NT2/D1 (cell line): Measurements from ENCODE around the gene TSPEAR.

Source experiments
- SUZ12 ChIP-seq: IDR thresholded peaks from 2 replicates; pipeline ENCODE4 v1.6.1; 2011; ENCODE audit not compliant: insufficient read length, insufficient read depth; ENCODE audit errors: extremely low read depth
- YY1 ChIP-seq: IDR thresholded peaks from 2 replicates; pipeline ENCODE4 v1.6.1; 2011; ENCODE audit not compliant: insufficient read length, insufficient read depth
- ZNF274 ChIP-seq: IDR thresholded peaks from 2 replicates; pipeline ENCODE4 v1.6.1; 2011; ENCODE audit warnings: mild to moderate bottlenecking, low read depth, low read length

DNA sequence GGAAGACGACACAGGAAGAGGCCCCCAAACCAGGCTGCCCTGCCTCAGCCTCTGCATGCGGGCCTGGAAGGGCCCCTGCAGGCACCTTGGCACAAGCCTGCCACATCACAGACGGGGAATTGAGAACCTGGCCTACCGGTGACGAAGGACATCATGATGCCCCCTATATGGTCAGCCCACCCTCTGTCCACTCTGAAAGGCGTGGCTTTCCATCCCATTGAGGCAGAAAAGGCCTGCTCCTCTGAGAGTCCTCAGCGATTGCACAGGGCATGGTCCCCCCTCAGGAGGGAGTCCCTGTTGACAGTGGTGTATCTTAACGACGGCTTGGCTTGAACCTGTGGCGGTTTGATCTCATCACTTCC is 182.8 kb downstream of the TSPEAR start:
- TF ChIP-seq YY1 (no peak), ZNF274 (no peak), SUZ12 (no peak)
